CD14-positive monocyte (primary cell): ENCODE results near the gene TMEM51. TPM values are rescaled to one million over a fixed set of nuclear protein-coding genes. Genes with fewer than 3 reads are reported as not detected.

Experiments used
- DNase-seq, 3 donors: peaks; one replicate each; pipeline ENCODE4 v3.0.0-alpha.2; 2011 to 2022
- H2AFZ ChIP-seq: 2 replicates; pipeline ENCODE4 v1.6.0; 2012; ENCODE audit warnings: mild to moderate bottlenecking, low read depth, low read length, inconsistent platforms; ENCODE audit not compliant: insufficient read depth, poor library complexity, severe bottlenecking
- H3K27ac ChIP-seq, 2 donors: 1 replicate in 1 of 2; 2 replicates in 1 of 2; pipeline ENCODE4 v1.5.1; 2012 to 2013; ENCODE audit warnings: low read length in 2 of 2, control low read depth in 1 of 2, inconsistent platforms in 1 of 2, low read depth in 1 of 2, mild to moderate bottlenecking in 1 of 2
- H3K27me3 ChIP-seq, 2 donors: one replicate each; pipeline versions ENCODE4 v1.6.0 to v1.6.1; 2011 to 2013; ENCODE audit warnings: low read length in 2 of 2; ENCODE audit not compliant: control insufficient read depth in 2 of 2, insufficient read depth in 2 of 2
- H3K36me3 ChIP-seq, 2 donors: replicated peaks in 1 of 2; 1 replicate in 1 of 2; 2 replicates in 1 of 2; pipeline versions ENCODE4 v1.5.1 to v1.6.1; 2012 to 2013; ENCODE audit warnings: low read length in 2 of 2, control low read depth in 1 of 2, inconsistent platforms in 1 of 2, mild to moderate bottlenecking in 1 of 2; ENCODE audit not compliant: insufficient read depth in 2 of 2, control insufficient read depth in 1 of 2
- H3K4me1 ChIP-seq, 2 donors: 1 replicate in 1 of 2; 2 replicates in 1 of 2; pipeline versions ENCODE4 v1.5.1 to v1.6.1; 2012 to 2013; ENCODE audit warnings: low read length in 2 of 2, control low read depth in 1 of 2, inconsistent platforms in 1 of 2, mild to moderate bottlenecking in 1 of 2, moderate library complexity in 1 of 2; ENCODE audit not compliant: insufficient read depth in 2 of 2, control insufficient read depth in 1 of 2
- H3K4me2 ChIP-seq: replicated peaks from 2 replicates; pipeline ENCODE3; 2012; ENCODE audit warnings: low read length, moderate library complexity, mild to moderate bottlenecking; ENCODE audit not compliant: poor library complexity, severe bottlenecking; ENCODE audit errors: extremely low read depth
- H3K4me3 ChIP-seq, 3 experiments: fragments of 200-600 bp in 1 of 3; sonication (generic) in 1 of 3; replicated peaks in 1 of 3; 1 replicate in 2 of 3; 2 replicates in 1 of 3; pipeline ENCODE4 v1.5.1; 2011 to 2013; ENCODE audit warnings: low read length in 3 of 3, mild to moderate bottlenecking in 3 of 3, control low read depth in 2 of 3, low read depth in 2 of 3, inconsistent platforms in 1 of 3, moderate library complexity in 1 of 3
- H3K79me2 ChIP-seq: 2 replicates; pipeline ENCODE4 v1.6.0; 2012; ENCODE audit warnings: mild to moderate bottlenecking, control low read depth, inconsistent platforms, low read length, moderate library complexity; ENCODE audit not compliant: insufficient read depth
- H3K9ac ChIP-seq: 2 replicates; pipeline ENCODE4 v1.6.0; 2017; ENCODE audit warnings: low read length, mild to moderate bottlenecking; ENCODE audit not compliant: insufficient read depth, poor library complexity, severe bottlenecking
- H3K9me3 ChIP-seq, 2 donors: replicated peaks in 1 of 2; 1 replicate in 1 of 2; 2 replicates in 1 of 2; pipeline versions ENCODE4 v1.5.1 to v1.6.1; 2012 to 2013; ENCODE audit warnings: low read length in 2 of 2, control low read depth in 1 of 2; ENCODE audit not compliant: control insufficient read depth in 1 of 2, insufficient read depth in 1 of 2
- H4K20me1 ChIP-seq: 2 replicates; pipeline ENCODE4 v1.6.0; 2012; ENCODE audit warnings: mild to moderate bottlenecking, low read length, control low read depth, moderate library complexity; ENCODE audit not compliant: insufficient read depth
- H3K27ac Mint-ChIP-seq, 7 donors: one replicate each; pipeline ENCODE4 v1.8.0; 2020; ENCODE audit warnings: mild to moderate bottlenecking in 7 of 7, mixed read lengths in 7 of 7, moderate library complexity in 6 of 7, inconsistent platforms in 2 of 7
- H3K27me3 Mint-ChIP-seq, 3 donors: one replicate each; pipeline ENCODE4 v1.8.0; 2021 to 2022; ENCODE audit warnings: low read depth in 3 of 3, mild to moderate bottlenecking in 3 of 3, mixed read lengths in 3 of 3, moderate library complexity in 3 of 3, inconsistent platforms in 1 of 3
- H3K36me3 Mint-ChIP-seq, 2 donors: one replicate each; pipeline ENCODE4 v1.8.0; 2020; ENCODE audit warnings: mixed read lengths in 2 of 2, inconsistent platforms in 1 of 2, mild to moderate bottlenecking in 1 of 2
- H3K4me1 Mint-ChIP-seq: one replicate; pipeline ENCODE4 v1.8.0; 2020; ENCODE audit warnings: mild to moderate bottlenecking, mixed read lengths
- H3K4me3 Mint-ChIP-seq, 2 donors: one replicate each; pipeline ENCODE4 v1.8.0; 2020; ENCODE audit warnings: mild to moderate bottlenecking in 2 of 2, mixed read lengths in 2 of 2, moderate library complexity in 1 of 2
- H3K9me3 Mint-ChIP-seq, 7 donors: one replicate each; pipeline ENCODE4 v1.8.0; 2020 to 2022; ENCODE audit warnings: mixed read lengths in 7 of 7, mild to moderate bottlenecking in 6 of 7, moderate library complexity in 6 of 7, inconsistent platforms in 2 of 7
- WGBS: methylation state at CpG from one replicate; pipeline ENCODE4 v1.1.5; 2013; ENCODE audit warnings: missing lambda C conversion rate; ENCODE audit not compliant: insufficient coverage; 5-methylcytosine and 5-hydroxymethylcytosine counted together
- intact Hi-C, 2 donors: fragments of 100-400 bp; cut with micrococcal nuclease; formaldehyde crosslinking; loops; one replicate each; pipeline versions ENCODE4 v1.15.0 to v1.15.1; 2023
- polyA plus RNA-seq, 3 donors: library from polyadenylated mRNA; depleted of rRNA in 1 of 3; unstranded in 2 of 3; stranded (reverse) in 1 of 3; fragments of 300-500 nt in 2 of 3; fragments of >200 nt in 1 of 3; fragmentation: Illumina TruSeq in 2 of 3; gene quantifications; 1 replicate in 2 of 3; 2 replicates in 1 of 3; pipeline ENCODE4 v1.2.3, GENCODE V29; 2012 to 2021
- TF ChIP-seq, protein P1 (sequence below): fragments of 200-600 bp; IDR thresholded peaks from one replicate; pipeline ENCODE4 v1.8.0; 2022; ENCODE audit warnings: antibody characterized with exemption, mild to moderate bottlenecking

TMEM51 gene
- polyA plus RNA-seq, 3 donors = 1.2 to 2.5 (median 2.1) TPM

DNA sequence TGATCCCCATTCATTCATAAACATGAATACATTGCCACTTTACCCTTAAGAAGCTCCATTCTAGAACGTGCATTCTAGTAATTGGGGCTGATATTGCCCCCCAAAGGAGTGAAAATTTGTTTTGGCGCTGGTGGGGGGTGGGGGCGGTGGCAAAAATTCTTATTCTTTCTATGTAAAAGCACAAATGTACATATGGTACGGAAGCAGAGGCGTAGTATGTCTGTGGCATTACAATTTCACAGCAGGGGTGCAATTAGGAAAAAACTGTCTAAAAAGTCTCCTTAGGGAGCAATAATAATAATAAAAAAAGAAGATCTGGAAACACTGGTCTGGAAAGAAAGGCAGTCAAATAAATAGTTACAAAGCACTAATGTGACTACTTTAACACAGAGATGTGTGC, 40.4 kb upstream of the TMEM51 start:
- WGBS = no CpG with 5 or more reads among the region's 5 CpGs

DNA sequence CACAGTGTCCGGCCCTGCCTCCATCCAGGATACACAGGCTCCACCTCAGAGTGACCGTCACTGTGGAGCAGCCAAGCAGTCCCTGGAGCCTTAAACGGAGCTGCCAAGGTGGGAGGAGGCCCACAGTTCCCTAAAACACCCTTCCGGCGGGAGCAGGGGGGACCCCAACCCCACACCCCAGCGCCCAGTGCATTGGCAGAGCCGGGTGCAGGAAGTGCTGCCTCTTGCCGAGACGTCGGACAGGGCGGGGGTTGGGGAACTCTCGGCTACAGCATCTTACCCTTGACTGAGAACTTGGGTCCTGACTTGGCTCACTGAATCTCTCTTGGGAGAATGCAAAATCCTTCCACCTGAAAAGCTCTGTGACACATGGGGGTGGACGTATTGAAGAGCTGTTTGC, 38.7 kb upstream of the TMEM51 start:
- Histone ChIP-seq H4K20me1 (no peaks in the 10 kb centered on the region), H3K27me3 (no peaks in the 10 kb centered on the region), H3K9ac (no peak overlapping the region), H3K4me1 (no peaks in the 10 kb centered on the region), H3K36me3 (no peaks in the 10 kb centered on the region), H3K9me3 (no peaks in the 10 kb centered on the region), H3K79me2 (no peaks in the 10 kb centered on the region), H3K4me3 (no peak overlapping the region), H3K27ac (no peak overlapping the region), H2AFZ (no peak overlapping the region), H3K4me2 (no peak overlapping the region)
- intact Hi-C loops = no loop called here
- TF ChIP-seq, protein P1, sequence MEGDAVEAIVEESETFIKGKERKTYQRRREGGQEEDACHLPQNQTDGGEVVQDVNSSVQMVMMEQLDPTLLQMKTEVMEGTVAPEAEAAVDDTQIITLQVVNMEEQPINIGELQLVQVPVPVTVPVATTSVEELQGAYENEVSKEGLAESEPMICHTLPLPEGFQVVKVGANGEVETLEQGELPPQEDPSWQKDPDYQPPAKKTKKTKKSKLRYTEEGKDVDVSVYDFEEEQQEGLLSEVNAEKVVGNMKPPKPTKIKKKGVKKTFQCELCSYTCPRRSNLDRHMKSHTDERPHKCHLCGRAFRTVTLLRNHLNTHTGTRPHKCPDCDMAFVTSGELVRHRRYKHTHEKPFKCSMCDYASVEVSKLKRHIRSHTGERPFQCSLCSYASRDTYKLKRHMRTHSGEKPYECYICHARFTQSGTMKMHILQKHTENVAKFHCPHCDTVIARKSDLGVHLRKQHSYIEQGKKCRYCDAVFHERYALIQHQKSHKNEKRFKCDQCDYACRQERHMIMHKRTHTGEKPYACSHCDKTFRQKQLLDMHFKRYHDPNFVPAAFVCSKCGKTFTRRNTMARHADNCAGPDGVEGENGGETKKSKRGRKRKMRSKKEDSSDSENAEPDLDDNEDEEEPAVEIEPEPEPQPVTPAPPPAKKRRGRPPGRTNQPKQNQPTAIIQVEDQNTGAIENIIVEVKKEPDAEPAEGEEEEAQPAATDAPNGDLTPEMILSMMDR = no peak
- H3K27me3 Mint-ChIP-seq = peaks cover 0 to 10% (median 7%) of the 10 kb centered on the region in 3 donors
- no peak overlapping the region for H3K27ac Mint-ChIP-seq
- no peaks in the 10 kb centered on the region for H3K9me3 Mint-ChIP-seq
- DNase-seq = no peak
- peaks cover 7% of the 10 kb centered on the region for H3K4me1 Mint-ChIP-seq
- WGBS = 92% methylated on average over 9 of the region's 13 CpGs
- no peak overlapping the region for H3K4me3 Mint-ChIP-seq
- H3K36me3 Mint-ChIP-seq = no peaks in the 10 kb centered on the region

More for the DNA sequence above, 40.4 kb upstream of the TMEM51 start:
- TF ChIP-seq, protein P1 = no peak
- no peaks in the 10 kb centered on the region for H3K36me3 Mint-ChIP-seq
- H3K79me2 ChIP-seq = no peaks in the 10 kb centered on the region
- H3K4me3 Mint-ChIP-seq = no peak overlapping the region
- no peak overlapping the region for H3K4me2 ChIP-seq
- H4K20me1 ChIP-seq = no peaks in the 10 kb centered on the region
- no peaks in the 10 kb centered on the region for H3K9me3 Mint-ChIP-seq
- H3K27ac ChIP-seq = no peak overlapping the region
- H2AFZ ChIP-seq = no peak overlapping the region
- no peak overlapping the region for H3K27ac Mint-ChIP-seq
- no peaks in the 10 kb centered on the region for H3K27me3 ChIP-seq
- no peak overlapping the region for H3K9ac ChIP-seq
- no peak for DNase-seq
- H3K4me1 ChIP-seq = no peaks in the 10 kb centered on the region
- H3K4me3 ChIP-seq = no peak overlapping the region
- H3K4me1 Mint-ChIP-seq = peaks cover 7% of the 10 kb centered on the region
- H3K36me3 ChIP-seq = no peaks in the 10 kb centered on the region
- H3K27me3 Mint-ChIP-seq = peaks cover 2 to 9% (median 5%) of the 10 kb centered on the region in 3 donors
- H3K9me3 ChIP-seq = no peaks in the 10 kb centered on the region
- intact Hi-C loops = no loop called here
